Activated CD8-positive, alpha-beta memory T cell treated with anti-CD3 and anti-CD28 coated beads, Interleukin-2, amount 50 U/mL, for 48 hours (primary cell): ENCODE data around the gene RPL3.

ENCODE experiments used
- DNase-seq: peaks from one replicate; pipeline ENCODE4 v3.0.0-alpha.2; 2020

The RPL3 gene

GRCh38 chr22:39316440-39317083, 2.9 kb downstream of the RPL3 start:
- peak; percentile 89 for DNase-seq

DNA sequence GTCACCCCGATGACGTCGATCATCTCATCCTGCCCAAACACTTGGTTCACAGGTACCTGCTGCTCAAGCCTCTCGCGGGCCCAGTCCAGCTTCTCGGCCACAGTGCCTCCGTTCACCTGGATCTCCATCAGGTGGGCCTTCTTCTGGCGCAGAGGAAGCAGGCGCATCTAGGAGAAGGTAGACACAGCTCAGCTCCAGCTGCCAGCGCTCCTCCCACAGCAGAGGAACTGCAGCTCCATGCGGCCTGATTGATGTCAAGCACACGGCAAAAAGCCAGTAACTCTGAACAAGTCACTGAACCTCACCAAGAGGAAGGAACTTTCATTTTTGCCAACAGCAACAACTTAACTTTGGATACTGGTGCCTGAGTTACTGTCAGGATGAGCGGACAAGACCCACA, 4.0 kb downstream of the RPL3 start:
- no peak for DNase-seq

GRCh38 chr22:39314251-39314971, 5.0 kb downstream of the RPL3 start:
- peak; percentile 71 for DNase-seq

- DNase-seq: no peak
Measured at GRCh38 chr22:39313258-39314001, 6.0 kb downstream of the RPL3 start.

GRCh38 chr22:39312410-39312809, 7.0 kb downstream of the RPL3 start:
- DNase-seq: peak; percentile 73

GRCh38 chr22:39311592-39312400, 7.6 kb downstream of the RPL3 start:
- peak; percentile 84 for DNase-seq

GRCh38 chr22:39309881-39310714, 9.3 kb downstream of the RPL3 start:
- DNase-seq: no peak

DNA sequence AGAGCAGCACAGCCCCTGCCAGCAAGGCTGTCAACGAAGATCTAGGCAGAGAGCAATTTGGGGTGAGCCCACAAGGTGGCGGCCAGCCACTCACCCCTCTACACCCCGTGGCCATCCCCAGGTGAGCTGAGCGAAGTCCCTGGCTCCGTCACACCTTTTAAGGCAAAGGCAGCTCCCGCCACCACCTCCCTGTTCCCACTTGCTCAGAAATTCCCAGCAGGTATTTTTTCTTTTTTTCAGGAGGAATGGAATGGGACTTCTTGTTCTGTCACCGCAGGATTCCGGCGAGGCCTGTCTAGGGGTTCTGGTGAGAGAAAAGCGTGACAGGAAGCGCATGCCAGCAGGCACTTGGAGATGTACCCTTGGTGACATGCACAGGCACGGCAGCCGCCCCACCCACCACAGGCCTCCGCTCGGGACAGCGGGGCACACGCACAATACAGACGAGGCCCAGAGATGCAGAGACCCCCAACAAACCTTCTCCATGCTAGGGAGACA, 10.0 kb downstream of the RPL3 start:
- DNase-seq: no peak

DNA sequence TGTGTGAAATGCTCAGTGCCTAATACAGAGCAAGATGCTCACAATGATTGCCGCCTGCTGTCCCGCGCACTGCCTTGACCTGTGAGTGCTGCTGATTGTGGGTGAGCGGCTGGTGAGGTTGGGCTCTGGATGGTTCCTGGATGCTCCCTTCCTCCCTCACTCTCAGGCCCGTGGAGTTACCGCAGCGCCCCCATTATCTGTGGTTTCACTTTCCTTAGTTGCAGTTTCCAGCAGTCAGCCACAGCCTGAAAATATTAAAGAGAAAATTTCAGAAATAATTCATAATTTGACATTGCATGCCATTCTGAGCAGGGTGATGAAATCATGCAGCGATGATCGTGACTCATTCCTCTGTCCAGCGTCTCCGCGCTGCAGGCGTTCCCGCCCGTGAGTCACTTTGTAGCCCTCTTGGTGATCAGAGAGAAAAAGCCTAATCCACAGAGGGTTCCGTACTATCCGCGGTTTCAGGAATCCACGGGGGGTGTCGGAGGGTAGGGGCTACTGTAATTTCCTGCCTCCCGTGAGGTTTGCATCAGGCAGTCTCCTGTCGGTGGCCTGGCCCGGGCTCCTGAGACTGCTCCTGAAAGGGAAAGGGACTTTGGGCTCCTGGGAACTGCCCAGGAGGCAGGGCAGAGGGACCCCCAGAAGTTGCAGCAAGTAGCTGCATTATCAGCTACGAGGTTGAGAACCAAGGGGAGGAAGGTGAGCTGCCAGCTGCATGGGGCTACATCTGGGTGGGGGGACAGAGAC, 10.6 kb downstream of the RPL3 start:
- DNase-seq: no peak

DNA sequence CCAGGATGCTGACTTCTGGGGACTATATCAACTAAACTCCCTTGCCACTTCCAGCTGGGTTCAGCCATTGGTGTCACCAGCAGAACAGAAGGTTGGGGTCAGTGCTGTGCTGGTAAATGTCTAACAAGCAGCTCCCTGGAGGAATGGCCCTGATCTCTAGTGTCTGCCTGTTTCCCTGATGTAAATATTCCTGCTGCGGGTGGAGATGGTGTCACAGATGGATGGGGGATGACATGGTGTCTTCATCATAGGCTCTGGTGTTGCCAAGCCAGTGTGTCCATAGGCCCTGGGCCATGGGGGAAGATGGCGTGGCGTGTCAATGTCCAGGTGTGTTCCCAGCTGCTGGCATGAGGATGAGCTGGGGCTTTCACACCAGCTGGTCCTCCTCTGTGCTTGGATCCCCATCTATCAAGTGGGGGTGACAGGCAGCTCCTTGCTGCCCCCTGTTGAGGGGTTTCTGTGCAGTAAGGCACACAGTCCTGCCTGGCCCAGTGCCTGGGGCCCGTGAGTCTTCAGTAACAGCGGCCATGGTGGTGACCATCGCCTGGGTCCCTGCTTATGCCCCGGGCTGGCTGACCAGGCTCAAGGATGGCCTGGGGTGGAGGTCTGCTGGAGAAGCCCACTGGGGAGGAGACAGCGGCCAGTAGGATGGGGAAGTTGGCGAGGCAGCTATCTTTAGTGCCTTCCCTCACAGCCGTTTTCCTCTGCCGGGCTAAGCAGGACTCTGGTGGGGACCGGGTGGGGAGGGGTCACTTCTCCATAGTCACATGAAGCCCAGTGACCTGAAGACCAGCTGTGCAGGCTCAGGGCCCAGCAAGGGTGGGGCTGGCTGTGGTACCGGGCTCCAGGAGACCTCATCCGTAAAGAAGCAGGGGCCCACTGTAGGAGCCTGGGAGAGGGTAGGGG, 12.7 kb downstream of the RPL3 start:
- DNase-seq: peak; percentile 77

GRCh38 chr22:39303892-39304671, 15.3 kb downstream of the RPL3 start:
- no peak for DNase-seq

DNA sequence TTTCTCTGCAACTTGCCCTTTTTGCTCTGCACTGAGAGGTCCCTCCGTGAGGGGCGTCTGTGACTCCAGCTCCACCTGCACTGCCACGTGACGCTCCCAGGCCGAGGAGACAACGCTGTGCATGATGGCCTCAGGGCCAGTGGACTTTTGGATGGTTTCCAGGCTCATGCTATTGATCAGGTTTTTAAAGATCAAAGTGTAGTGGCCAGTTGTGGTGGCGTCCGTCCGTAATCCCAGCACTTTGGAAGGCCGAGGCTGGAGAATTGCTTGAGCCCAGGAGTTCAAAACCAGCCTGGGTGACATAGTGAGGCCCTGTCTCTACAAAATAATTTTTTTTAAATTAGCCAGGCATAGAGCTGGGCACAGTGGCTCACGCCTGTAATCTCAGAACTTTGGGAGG, 16.1 kb downstream of the RPL3 start:
- no peak for DNase-seq

DNA sequence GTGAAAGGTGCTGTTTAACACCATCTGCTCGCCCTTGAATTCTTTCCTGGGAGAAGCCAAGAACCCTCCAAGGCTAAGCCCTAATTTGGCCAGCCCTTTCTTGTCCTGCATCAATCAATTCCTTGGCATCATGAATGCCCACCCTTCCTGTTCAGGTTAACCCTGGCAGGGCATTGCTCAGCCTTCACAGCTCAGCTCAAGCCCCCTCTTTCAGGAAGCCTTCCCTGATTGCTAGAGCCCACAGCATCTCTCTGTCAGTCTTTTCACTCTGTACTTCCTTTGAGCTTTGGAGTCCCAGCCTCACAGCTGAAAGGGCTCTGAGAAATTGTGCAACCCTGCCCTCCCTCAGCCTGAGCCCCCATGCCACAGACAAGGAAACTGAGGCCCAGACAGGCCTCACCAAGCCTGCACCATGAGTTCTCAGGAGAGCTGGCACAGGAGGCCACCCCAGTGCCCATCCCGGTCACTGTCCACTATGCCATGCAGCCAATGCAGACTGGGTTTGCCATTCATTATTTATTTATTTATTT, 16.9 kb downstream of the RPL3 start:
- no peak for DNase-seq

- no peak for DNase-seq
Measured at GRCh38 chr22:39301926-39302325, 17.5 kb downstream of the RPL3 start.

GRCh38 chr22:39301108-39301507, 18.3 kb downstream of the RPL3 start:
- DNase-seq: no peak

DNA sequence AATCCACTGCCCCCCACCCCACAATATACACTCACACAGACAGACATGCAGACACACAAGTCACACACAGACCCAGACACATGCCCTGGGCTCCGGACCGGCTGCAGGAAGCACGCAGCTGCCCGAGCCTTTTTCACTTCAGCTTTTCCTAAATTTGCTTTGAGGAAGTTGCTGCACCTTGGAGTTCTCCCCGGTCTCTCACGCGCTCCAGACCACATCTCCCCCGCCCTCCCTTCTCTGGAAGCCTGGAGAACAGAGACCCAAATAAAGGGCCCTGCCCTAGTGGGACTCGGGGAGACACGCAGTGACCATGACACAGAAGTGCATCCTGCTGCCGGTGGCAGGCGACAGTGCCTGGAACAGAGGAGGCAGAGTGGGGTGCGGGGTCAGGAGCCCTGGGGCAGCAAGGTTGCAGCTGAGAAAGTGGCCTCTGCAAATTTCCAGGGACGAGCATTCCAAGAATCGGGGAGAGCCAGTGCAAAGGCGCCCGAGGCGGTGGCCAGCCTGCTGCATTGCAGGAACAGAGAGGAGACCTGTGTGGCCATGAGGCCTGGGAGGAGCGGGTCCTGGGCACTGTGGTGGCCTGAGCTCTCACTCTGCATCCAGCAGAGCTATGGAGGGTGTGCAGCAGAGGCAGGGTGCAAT, 19.1 kb downstream of the RPL3 start:
- DNase-seq: no peak

GRCh38 chr22:39299829-39300178, 19.6 kb downstream of the RPL3 start:
- DNase-seq: no peak

DNA sequence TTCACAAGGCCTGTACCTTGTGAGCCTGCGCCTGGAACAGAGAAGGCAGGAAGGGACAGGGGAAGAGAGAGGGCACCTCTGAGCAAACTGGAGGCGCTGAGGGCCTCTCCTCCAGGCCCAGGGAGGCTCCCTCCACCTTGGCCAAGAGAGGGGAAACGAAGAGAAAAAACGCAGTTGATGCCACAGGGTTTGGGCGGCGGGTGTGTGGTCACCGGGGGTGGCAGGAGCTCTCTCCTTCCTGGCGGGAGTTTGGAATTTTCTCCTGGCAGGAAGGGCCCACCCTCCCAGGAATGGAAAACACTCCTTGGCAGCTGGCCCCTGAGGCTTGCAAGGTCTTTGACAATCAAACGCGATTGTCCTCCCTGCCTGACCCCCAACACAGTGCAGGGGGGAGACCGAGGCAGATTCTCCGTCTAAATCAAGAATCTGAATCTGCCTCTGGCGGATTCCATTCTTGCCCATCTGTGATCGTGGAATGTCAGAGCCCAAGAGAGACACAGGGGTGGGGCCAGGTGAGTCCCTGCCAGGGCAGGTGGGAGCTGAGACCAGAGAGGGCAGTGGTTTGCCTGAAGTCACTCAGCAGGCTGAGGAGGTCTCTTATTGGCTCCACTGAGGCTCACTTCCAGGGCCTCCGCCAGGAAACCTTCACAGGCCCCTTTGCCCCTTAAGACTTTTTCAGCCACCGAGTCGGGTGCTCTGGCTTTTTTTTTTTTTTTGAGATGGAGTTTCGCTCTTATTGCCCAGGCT, 21.0 kb downstream of the RPL3 start:
- DNase-seq: no peak
